NK-92 (cell line): Measurements from ENCODE around the gene GPRIN3.
"Not testable (repeated sequence)": the region's sequence is repeated elsewhere in the genome, so short reads cannot be mapped to it uniquely, and the experiment has no call there.

Experiments
- DNase-seq: peaks from one replicate; lab custom pipeline; 2025; ENCODE audit not compliant: unreplicated experiment; lab: John Stamatoyannopoulos, UW

Gene GPRIN3

GRCh38 chr4:89222170-89222569, 85.4 kb downstream of the GPRIN3 start:
- no peak for DNase-seq

GRCh38 chr4:89221167-89221867, 86.3 kb downstream of the GPRIN3 start:
- DNase-seq: no peak

GRCh38 chr4:89218587-89218986, 89.0 kb downstream of the GPRIN3 start:
- no peak for DNase-seq

- DNase-seq: no peak
Measured at GRCh38 chr4:89217604-89218003, 90.0 kb downstream of the GPRIN3 start.

- no peak for DNase-seq
Measured at GRCh38 chr4:89216866-89217265, 90.7 kb downstream of the GPRIN3 start.

- no peak for DNase-seq
Measured at GRCh38 chr4:89216422-89216821, 91.2 kb downstream of the GPRIN3 start.

GRCh38 chr4:89215736-89216135, 91.9 kb downstream of the GPRIN3 start:
- DNase-seq: no peak

- no peak for DNase-seq
Measured at GRCh38 chr4:89214308-89214707, 93.3 kb downstream of the GPRIN3 start.

GRCh38 chr4:89213382-89213701, 94.3 kb downstream of the GPRIN3 start:
- no peak for DNase-seq

DNA sequence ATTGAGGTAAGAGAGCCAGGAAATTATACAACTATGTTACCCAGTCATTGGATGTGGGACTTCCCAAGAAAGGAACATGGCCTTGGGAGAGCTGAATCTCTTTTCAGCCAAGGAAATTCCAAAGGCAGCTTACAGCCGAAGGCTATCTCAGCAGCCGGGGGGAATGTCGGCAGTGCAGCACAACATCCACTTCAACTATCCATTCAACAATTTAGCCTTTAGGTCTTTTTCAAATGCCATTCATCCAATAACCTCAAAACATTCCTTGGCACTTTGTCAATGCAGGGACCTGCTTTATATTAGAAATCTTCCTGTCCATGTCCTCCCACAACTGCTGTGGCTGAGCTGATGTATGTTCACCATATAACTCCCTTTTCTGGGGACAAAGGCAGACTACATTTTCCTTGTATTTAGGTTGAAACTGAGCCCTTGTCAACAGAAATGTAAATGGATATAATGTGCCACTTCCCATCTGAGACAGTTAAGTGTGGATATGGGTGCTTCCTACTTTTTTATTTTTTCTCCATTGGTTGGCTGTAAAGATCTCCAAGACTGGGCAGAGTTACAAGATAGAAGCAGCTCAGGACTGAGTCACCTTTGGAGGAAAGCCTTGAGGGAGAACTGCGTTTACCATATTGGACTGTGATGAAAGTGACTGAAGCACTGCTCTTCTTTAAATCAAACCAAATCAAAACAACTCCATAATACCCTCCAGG, 94.8 kb downstream of the GPRIN3 start:
- no peak for DNase-seq

DNA sequence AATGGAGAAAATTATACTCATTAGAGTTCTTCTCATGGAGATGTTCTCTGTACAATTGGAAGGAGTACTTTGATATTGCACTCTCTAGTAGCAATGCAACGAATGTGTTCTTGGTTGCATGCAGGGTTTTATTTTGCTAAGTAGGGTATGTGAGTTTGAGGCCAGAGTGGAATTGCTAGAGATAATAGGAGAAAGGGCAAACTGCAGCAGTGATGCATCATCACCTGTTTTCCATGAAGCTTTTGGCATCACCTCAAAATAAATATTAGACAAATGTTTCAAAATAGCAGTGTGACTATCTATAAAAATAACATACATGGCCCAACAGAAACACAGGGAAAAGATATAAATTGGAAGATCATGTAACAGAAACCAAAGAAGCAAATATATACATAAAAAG, 103.0 kb downstream of the GPRIN3 start:
- DNase-seq: no peak

DNA sequence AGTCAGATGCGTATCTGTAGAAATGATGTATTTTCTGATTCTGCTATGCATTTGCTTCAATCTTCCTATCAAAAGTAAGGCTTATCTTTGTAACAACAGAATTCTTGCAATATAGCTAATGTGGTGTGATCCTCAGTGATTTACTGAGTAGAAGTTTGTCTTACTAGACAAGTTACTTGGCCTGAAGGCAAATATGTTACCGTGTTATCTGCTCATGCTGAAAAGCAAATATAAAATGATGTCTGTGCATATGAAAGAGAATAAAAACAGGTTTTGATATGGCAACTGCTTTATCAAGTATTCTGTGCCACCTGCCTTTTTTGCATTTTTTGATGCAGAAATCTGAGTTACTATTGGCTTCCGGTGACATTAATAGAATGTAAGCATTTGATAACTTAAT, 103.7 kb downstream of the GPRIN3 start:
- no peak for DNase-seq

DNA sequence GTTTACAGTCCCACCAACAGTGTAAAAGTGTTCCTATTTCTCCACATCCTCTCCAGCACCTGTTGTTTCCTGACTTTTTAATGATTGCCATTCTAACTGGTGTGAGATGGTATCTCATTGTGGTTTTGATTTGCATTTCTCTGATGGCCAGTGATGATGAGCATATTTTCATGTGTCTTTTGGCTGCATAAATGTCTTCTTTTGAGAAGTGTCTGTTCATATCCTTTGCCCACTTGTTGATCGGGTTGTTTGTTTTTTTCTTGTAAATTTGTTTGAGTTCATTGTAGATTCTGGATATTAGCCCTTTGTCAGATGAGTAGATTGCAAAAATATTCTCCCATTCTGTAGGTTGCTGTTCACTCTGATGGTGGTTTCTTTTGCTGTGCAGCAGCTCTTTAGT, 108.2 kb downstream of the GPRIN3 start:
- not testable (repeated sequence) for DNase-seq

DNA sequence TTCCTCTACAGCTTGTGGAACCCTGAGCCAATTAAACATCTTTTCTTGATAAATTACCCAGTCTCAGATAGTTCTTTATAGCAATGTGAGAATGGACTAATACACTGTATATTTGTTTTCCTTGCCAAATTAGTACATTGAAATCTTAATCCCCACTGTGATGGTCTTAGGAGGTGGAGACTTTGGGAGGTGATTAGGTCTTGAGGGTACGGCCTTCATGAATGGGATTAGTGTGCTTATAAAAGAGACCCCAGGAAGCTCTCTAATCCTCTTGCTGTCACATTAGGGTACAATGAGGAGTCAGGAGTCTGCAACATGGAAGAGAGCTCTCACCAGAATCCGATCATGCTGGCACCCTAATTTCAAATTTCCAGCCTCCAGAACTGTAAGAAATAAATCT, 109.7 kb downstream of the GPRIN3 start:
- DNase-seq: no peak

- DNase-seq: no peak
Measured at GRCh38 chr4:89196745-89197144, 110.9 kb downstream of the GPRIN3 start.

DNA sequence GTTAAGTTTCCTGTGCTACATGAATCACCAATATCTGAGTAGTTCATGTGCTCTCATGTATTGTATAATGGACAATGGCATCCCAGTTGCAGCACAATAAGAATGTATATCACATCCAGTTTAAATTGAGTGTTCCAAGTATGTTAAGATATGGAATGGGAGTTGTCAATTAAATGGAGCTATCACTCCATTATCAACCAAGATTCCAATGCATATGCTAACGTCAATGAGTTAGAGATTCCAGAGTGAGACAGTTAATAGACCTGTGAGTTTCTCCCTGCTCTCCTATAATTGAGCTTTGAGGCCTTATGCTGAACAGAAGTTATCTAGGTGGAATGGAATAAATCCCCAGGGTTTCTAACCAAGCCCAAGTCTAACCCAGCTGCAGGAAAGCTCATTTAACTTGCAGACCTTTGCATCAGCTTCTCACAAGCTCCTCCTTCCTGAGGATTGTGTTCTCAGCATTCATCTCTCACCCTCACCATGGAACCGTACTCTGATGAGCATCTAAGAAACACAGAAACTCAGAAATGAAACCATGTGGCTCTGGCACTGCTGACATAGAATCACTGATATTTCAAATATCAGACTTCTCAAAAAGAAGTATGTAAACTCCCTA, 111.4 kb downstream of the GPRIN3 start:
- no peak for DNase-seq

DNA sequence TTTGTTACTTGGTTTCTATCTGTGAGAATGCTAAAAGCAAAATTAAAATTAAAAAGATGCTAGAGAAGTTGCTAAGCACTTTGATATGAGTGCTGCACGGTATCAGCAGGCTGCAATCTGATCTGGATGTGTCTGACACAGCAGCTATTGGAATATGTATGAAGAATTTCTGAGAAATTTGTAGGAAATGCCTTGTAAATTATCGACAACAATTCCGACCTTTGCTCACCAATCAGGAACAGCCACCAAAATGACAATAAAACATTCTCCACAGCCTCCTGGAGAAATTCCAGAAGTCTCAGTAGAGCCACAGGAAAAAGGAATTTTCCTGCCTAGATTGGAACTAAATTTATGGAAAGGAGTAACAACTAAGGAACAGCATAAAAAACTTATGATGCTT, 113.8 kb downstream of the GPRIN3 start:
- DNase-seq: no peak
